HCT116 (cell line): ENCODE measurements around the gene ULBP1. TPM values are rescaled to one million over a fixed set of nuclear protein-coding genes. Genes with fewer than 3 reads are reported as not detected.
"Not testable (repeated sequence)": the region's sequence is repeated elsewhere in the genome, so short reads cannot be mapped to it uniquely, and the experiment has no call there.

Experiments used
- ATAC-seq: fragments of 200-7000 bp; cut with Tn5 transposase; 2 replicates; pipeline ENCODE4 v1.9.1; 2020; ENCODE audit warnings: mild to moderate bottlenecking, moderate library complexity
- BruUV-seq: library from RNA; stranded (reverse); fragments of 400-500 nt; replicated peaks from 2 replicates; lab custom pipeline; 2021; lab: Mats Ljungman, UMichigan
- CTCF ChIA-PET: fragments of 300-600 bp; sonication (Branson Sonifier 250); formaldehyde crosslinking; loops from one replicate; lab custom pipeline; 2021; ENCODE audit warnings: antibody characterized with exemption; lab: Charles Lee
- POLR2A ChIA-PET: fragments of 300-600, 350-600 bp; sonication (Branson Sonifier 250); formaldehyde crosslinking; loops from one replicate; lab custom pipeline; 2021; ENCODE audit warnings: antibody characterized with exemption; lab: Charles Lee
- RAD21 ChIA-PET, 2 experiments: fragments of 300-600 bp; sonication (Branson Sonifier 250); formaldehyde crosslinking; loops; one replicate each; lab custom pipeline; 2023; ENCODE audit warnings: low total read pairs in 2 of 2; ENCODE audit not compliant: uncharacterized antibody in 2 of 2, unreplicated experiment in 2 of 2, low non-redundant PET in 1 of 2; lab: Charles Lee
- DNase-seq: peaks from one replicate; pipeline ENCODE4 v3.0.0-alpha.2; 2010; ENCODE audit warnings: low read depth, low spot score
- H2AFZ ChIP-seq: fragments of 200-600 bp; shearing (Covaris generic), sonication (generic); 2 replicates; pipeline ENCODE4 v1.6.1; 2017; ENCODE audit warnings: low read depth, mixed run types, mixed read lengths, antibody characterized with exemption, low read length; ENCODE audit not compliant: poor library complexity, severe bottlenecking
- H3K27ac ChIP-seq: 2 replicates; pipeline ENCODE4 v1.5.1; 2012; ENCODE audit warnings: low read depth, low read length
- H3K27me3 ChIP-seq: fragments of 200-600 bp; sonication (generic); 2 replicates; pipeline ENCODE4 v1.6.1; 2016; ENCODE audit warnings: mixed run types, low read length, mixed read lengths; ENCODE audit not compliant: insufficient read depth
- H3K36me3 ChIP-seq, 2 experiments: fragments of 200-500 bp in 1 of 2; fragments of 200-600 bp in 1 of 2; sonication (Bioruptor generic) in 1 of 2; sonication (generic) in 1 of 2; 2 replicates each; pipeline versions ENCODE4 v1.5.1 to v1.6.1; 2014 to 2016; ENCODE audit warnings: low read length in 2 of 2, inconsistent platforms in 1 of 2, mixed read lengths in 1 of 2, mixed run types in 1 of 2; ENCODE audit not compliant: insufficient read depth in 2 of 2, control insufficient read depth in 1 of 2
- H3K4me1 ChIP-seq, 2 experiments: fragments of 200-600 bp in 1 of 2; sonication (generic) in 1 of 2; 2 replicates each; pipeline versions ENCODE4 v1.5.1 to v1.6.1; 2012 to 2017; ENCODE audit warnings: low read length in 2 of 2, inconsistent platforms in 1 of 2, mild to moderate bottlenecking in 1 of 2, mixed read lengths in 1 of 2, mixed run types in 1 of 2, moderate library complexity in 1 of 2; ENCODE audit not compliant: insufficient read depth in 2 of 2, control insufficient read depth in 1 of 2
- H3K4me2 ChIP-seq: fragments of 200-600 bp; sonication (generic); 2 replicates; pipeline ENCODE4 v1.6.1; 2017; ENCODE audit warnings: mixed run types, low read length, mixed read lengths
- H3K4me3 ChIP-seq, 2 experiments: fragments of 200-600 bp in 1 of 2; sonication (generic) in 1 of 2; replicated peaks in 1 of 2; 2 replicates each; pipeline ENCODE4 v1.5.1; 2011 to 2016; ENCODE audit warnings: low read length in 2 of 2, control low read depth in 1 of 2, low read depth in 1 of 2, mild to moderate bottlenecking in 1 of 2, mixed read lengths in 1 of 2, mixed run types in 1 of 2
- H3K79me2 ChIP-seq: fragments of 200-600 bp; sonication (generic); 2 replicates; pipeline ENCODE4 v1.6.1; 2017; ENCODE audit warnings: mild to moderate bottlenecking, mixed run types, low read length, moderate library complexity, mixed read lengths; ENCODE audit not compliant: insufficient read depth
- H3K9ac ChIP-seq: fragments of 200-600 bp; sonication (generic); 2 replicates; pipeline ENCODE4 v1.6.1; 2016; ENCODE audit warnings: low read length, mixed read lengths
- H3K9me2 ChIP-seq: fragments of 200-600 bp; sonication (generic), shearing (Covaris generic); 2 replicates; pipeline ENCODE4 v1.6.1; 2017; ENCODE audit warnings: mixed run types, mild to moderate bottlenecking, moderate library complexity; ENCODE audit not compliant: insufficient read depth
- H3K9me3 ChIP-seq, 2 experiments: fragments of 200-500 bp in 1 of 2; fragments of 200-600 bp in 1 of 2; sonication (Bioruptor generic) in 1 of 2; sonication (generic) in 1 of 2; 2 replicates each; pipeline ENCODE4 v1.6.1; 2014 to 2017; ENCODE audit warnings: low read length in 2 of 2, mixed read lengths in 2 of 2, inconsistent platforms in 1 of 2, low read depth in 1 of 2, mild to moderate bottlenecking in 1 of 2, mixed run types in 1 of 2, moderate library complexity in 1 of 2; ENCODE audit not compliant: control insufficient read depth in 1 of 2, insufficient read depth in 1 of 2
- H4K20me1 ChIP-seq: fragments of 200-600 bp; sonication (generic), shearing (Covaris generic); 2 replicates; pipeline ENCODE4 v1.6.1; 2017; ENCODE audit warnings: mixed run types, mild to moderate bottlenecking, moderate library complexity; ENCODE audit not compliant: insufficient read depth
- CBX3 ChIP-seq: IDR thresholded peaks from 2 replicates; pipeline ENCODE4 v1.6.1; 2012; ENCODE audit warnings: low read depth
- YY1 ChIP-seq: IDR thresholded peaks from 2 replicates; pipeline ENCODE4 v1.6.1; 2011; ENCODE audit warnings: low read length, low read depth, moderate library complexity, mild to moderate bottlenecking; ENCODE audit not compliant: insufficient replicate concordance; ENCODE audit errors: extremely low read depth
- ZFX ChIP-seq: fragments of 450-650 bp; IDR thresholded peaks from 2 replicates; pipeline ENCODE4 v1.6.1; 2017
- intact Hi-C: fragments of 100-400 bp; cut with micrococcal nuclease; formaldehyde crosslinking; loops from 2 replicates; pipeline ENCODE4 v1.10.0; 2022
- total RNA-seq: library from RNA; stranded (reverse); gene quantifications from one replicate; pipeline ENCODE4 v1.2.1, GENCODE V29; 2021; ENCODE audit not compliant: unreplicated experiment

Gene ULBP1
- total RNA-seq, 1 experiment from 2014 or later, result 12.4 TPM

- H3K9me2 ChIP-seq, DNase-seq, POLR2A ChIA-PET, H4K20me1 ChIP-seq, CTCF ChIA-PET, H3K27ac ChIP-seq, intact Hi-C loops, H3K36me3 ChIP-seq, H3K4me2 ChIP-seq, H3K4me3 ChIP-seq, H3K79me2 ChIP-seq, H3K9ac ChIP-seq, H3K9me3 ChIP-seq, BruUV-seq, RAD21 ChIA-PET, H3K27me3 ChIP-seq, H2AFZ ChIP-seq, ATAC-seq: not testable (repeated sequence)
- H3K4me1 ChIP-seq, result peaks cover 9 to 22% of the 10 kb centered on the region in 2 experiments; a peak in 3 of 4 replicates
Measured at GRCh38 chr6:149959806-149960205, 3.9 kb upstream of the ULBP1 start.

- intact Hi-C loops, result no loop called here
- Histone ChIP-seq H3K27me3 (no peaks in the 10 kb centered on the region), H3K27ac (no peak overlapping the region), H3K9me2 (no peaks in the 10 kb centered on the region), H3K4me2 (no peak overlapping the region), H3K36me3 (no peaks in the 10 kb centered on the region), H3K9ac (no peak overlapping the region), H3K4me3 (no peak overlapping the region), H4K20me1 (no peaks in the 10 kb centered on the region), H3K4me1 (peaks cover 9 to 22% of the 10 kb centered on the region in 2 experiments; a peak in 3 of 4 replicates), H2AFZ (no peak overlapping the region), H3K9me3 (no peaks in the 10 kb centered on the region), H3K79me2 (no peaks in the 10 kb centered on the region)
- no peak for ATAC-seq
- TF ChIP-seq CBX3 (no peak), YY1 (no peak), ZFX (no peak)
- CTCF ChIA-PET, result no interaction called here
- POLR2A ChIA-PET, result no interaction called here
- RAD21 ChIA-PET, result no interaction called here
- DNase-seq, result no peak
- BruUV-seq, result no TSS peak
Measured at GRCh38 chr6:149960488-149960887, 3.3 kb upstream of the ULBP1 start.
